Measurements from ENCODE around the gene CTNNA3. TPM values are rescaled to one million over a fixed set of nuclear protein-coding genes. Genes with fewer than 3 reads are reported as not detected.

Gene CTNNA3
- total RNA-seq, 4 donors from 2014 or later, result 0.68 to 75.2 (median 1.4) TPM

DNA sequence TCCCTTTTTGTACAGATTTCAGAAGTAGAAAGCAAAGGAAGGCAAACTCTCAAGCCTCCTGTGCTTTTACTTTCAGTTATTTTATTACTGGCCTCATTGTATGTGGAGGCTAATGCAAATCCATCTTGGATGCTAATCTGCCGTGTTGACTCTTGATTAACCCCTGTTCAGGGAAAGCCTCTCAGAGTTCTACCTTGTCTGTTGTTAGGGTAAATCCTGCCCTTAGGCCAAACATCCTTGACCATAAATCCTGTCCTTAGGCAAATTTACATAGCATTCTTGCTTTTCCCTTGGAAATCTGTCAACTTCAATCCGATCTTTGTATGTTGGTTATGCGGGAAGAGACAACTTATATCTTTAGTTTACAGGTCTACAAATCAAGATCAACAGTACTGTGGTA lies 1480.1 kb downstream of the CTNNA3 start:
- WGBS, 2 donors (ENCODE audit: low coverage in 1 of 2), result 54 to 71% methylated on average over 2 to 3 of the region's 3 CpGs
- intact Hi-C loops (cut with DNase I; ENCODE audit: low total_unique reads), result no loop called here
- TF ChIP-seq POLR2A (IDR thresholded peaks at IDR 0.05) (no peak), POLR2AphosphoS5 (IDR thresholded peaks at IDR 0.05) (no peak), EP300 (IDR thresholded peaks at IDR 0.05; ENCODE audit: low read depth) (no peak)
- TF ChIP-seq, protein P1, sequence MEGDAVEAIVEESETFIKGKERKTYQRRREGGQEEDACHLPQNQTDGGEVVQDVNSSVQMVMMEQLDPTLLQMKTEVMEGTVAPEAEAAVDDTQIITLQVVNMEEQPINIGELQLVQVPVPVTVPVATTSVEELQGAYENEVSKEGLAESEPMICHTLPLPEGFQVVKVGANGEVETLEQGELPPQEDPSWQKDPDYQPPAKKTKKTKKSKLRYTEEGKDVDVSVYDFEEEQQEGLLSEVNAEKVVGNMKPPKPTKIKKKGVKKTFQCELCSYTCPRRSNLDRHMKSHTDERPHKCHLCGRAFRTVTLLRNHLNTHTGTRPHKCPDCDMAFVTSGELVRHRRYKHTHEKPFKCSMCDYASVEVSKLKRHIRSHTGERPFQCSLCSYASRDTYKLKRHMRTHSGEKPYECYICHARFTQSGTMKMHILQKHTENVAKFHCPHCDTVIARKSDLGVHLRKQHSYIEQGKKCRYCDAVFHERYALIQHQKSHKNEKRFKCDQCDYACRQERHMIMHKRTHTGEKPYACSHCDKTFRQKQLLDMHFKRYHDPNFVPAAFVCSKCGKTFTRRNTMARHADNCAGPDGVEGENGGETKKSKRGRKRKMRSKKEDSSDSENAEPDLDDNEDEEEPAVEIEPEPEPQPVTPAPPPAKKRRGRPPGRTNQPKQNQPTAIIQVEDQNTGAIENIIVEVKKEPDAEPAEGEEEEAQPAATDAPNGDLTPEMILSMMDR (IDR thresholded peaks at IDR 0.05), result no peak

DNA sequence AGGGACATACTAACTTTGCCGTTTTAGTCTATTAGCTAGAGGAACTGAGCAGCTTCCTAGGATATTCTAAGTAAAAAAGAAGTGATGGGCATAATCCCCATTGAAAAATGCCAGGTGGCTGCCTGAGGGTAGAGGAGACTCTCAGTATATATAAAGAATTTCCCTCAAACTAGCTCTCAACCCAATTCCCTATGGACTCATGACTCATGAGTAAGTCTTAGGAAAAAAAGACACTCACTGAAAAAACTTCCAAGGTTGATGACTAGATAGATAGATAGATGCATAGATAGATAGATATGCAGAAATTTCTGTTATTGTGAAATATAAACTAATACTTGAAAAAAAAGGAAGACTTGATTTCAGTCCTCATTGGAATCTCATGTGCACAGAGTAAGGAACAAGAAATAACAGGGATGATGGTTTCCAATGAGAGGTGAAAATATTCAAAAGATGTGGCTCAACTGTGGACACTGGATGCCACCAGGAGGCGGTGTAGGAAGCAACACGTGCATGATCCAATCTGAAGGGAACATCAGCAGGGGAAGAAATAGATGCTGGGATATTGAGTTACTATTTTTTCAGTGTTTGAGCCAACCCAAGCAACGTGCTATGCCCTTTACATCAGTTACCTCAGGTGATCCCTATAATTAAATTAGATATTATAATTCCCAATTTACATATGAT lies 1481.1 kb downstream of the CTNNA3 start:
- no peak overlapping the region for H3K27ac ChIP-seq
- no peaks in the 10 kb centered on the region for H3K9me3 ChIP-seq
- intact Hi-C loops (cut with DNase I; ENCODE audit: low total_unique reads), result no loop called here
- no peak overlapping the region for H3K4me3 ChIP-seq
- H3K36me3 ChIP-seq, result no peaks in the 10 kb centered on the region
- H3K27me3 ChIP-seq, result no peaks in the 10 kb centered on the region
- in situ Hi-C loops (cut with MboI; ENCODE audit: low pct_ligation_motif_present in 1 of 4, low pct_unique_long_range_greater_than_20kb in 1 of 4, low sequenced_read_pairs in 3 of 4), result no loop called here
- no peaks in the 10 kb centered on the region for H3K4me1 ChIP-seq
- no peak for TF ChIP-seq POLR2AphosphoS5 (IDR thresholded peaks at IDR 0.05)
- TF ChIP-seq, protein P1 (IDR thresholded peaks at IDR 0.05), result no peak
- TF ChIP-seq POLR2A (IDR thresholded peaks at IDR 0.05), result no peak
- TF ChIP-seq EP300 (IDR thresholded peaks at IDR 0.05; ENCODE audit: low read depth), result no peak
- 80 to 94% methylated on average over 3 to 4 of the region's 4 CpGs for WGBS, 2 donors (ENCODE audit: low coverage in 1 of 2)
- no peak for DNase-seq

More for the DNA sequence above, 1480.1 kb downstream of the CTNNA3 start:
- DNase-seq, result no peak
- H3K36me3 ChIP-seq, result no peaks in the 10 kb centered on the region
- no peaks in the 10 kb centered on the region for H3K27me3 ChIP-seq
- H3K27ac ChIP-seq, result no peak overlapping the region
- in situ Hi-C loops (cut with MboI; ENCODE audit: low pct_ligation_motif_present in 1 of 4, low pct_unique_long_range_greater_than_20kb in 1 of 4, low sequenced_read_pairs in 3 of 4), result no loop called here
- H3K4me1 ChIP-seq, result no peaks in the 10 kb centered on the region
- H3K9me3 ChIP-seq, result no peaks in the 10 kb centered on the region
- H3K4me3 ChIP-seq, result no peak overlapping the region

DNA sequence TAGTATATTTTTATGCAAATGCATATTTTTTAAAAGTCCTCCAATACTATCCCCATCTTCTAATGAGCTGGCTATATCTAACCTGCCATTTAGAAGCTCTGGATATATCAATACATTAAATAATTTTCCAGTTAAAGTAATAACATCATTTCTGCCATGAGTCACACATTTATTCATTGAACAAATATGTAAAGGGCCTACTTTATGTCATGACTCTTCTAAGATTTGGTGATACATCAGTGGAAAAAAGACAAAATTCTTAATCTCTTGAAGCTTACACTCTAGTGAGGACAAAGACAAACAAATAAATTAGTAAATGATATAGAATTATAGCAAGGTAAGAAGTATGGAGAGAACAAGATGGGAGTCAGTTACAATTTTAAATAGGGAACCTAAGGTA lies 1487.0 kb downstream of the CTNNA3 start:
- H3K9me3 ChIP-seq, result no peaks in the 10 kb centered on the region
- H3K4me1 ChIP-seq, result no peaks in the 10 kb centered on the region
- TF ChIP-seq POLR2A (IDR thresholded peaks at IDR 0.05) (no peak), POLR2AphosphoS5 (IDR thresholded peaks at IDR 0.05) (no peak), EP300 (IDR thresholded peaks at IDR 0.05; ENCODE audit: low read depth) (no peak)
- TF ChIP-seq, protein P1 (IDR thresholded peaks at IDR 0.05), result no peak
- in situ Hi-C loops (cut with MboI; ENCODE audit: low pct_ligation_motif_present in 1 of 4, low pct_unique_long_range_greater_than_20kb in 1 of 4, low sequenced_read_pairs in 3 of 4) (no loop called here), intact Hi-C loops (cut with DNase I; ENCODE audit: low total_unique reads) (no loop called here)
- H3K4me3 ChIP-seq, result no peak overlapping the region
- DNase-seq, result no peak
- no peaks in the 10 kb centered on the region for H3K27me3 ChIP-seq
- H3K36me3 ChIP-seq, result no peaks in the 10 kb centered on the region
- no peak overlapping the region for H3K27ac ChIP-seq

DNA sequence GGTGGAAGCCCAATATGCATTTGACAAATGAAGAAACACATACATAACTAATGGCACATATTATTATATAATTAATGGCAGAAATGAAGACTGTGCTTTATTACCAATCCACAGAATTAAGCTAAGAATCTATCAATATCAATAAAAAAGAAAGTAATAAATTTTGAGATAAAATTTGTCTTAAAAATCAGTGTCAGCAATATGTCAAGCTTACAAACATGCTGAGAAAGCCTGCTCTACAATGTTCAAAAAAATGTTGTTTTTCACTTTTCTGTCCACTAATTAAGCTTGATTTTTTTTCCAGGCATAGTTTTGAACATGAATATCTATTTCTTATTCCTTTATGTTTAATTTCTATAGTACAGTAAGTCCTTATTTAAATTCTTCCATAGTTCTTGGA lies 1491.2 kb downstream of the CTNNA3 start:
- H3K36me3 ChIP-seq, result no peaks in the 10 kb centered on the region
- TF ChIP-seq, protein P1 (IDR thresholded peaks at IDR 0.05), result no peak
- no peak for TF ChIP-seq EP300 (IDR thresholded peaks at IDR 0.05; ENCODE audit: low read depth)
- no peaks in the 10 kb centered on the region for H3K4me1 ChIP-seq
- in situ Hi-C loops (cut with MboI; ENCODE audit: low pct_ligation_motif_present in 1 of 4, low pct_unique_long_range_greater_than_20kb in 1 of 4, low sequenced_read_pairs in 3 of 4), result no loop called here
- H3K4me3 ChIP-seq, result no peak overlapping the region
- no peak overlapping the region for H3K27ac ChIP-seq
- intact Hi-C loops (cut with DNase I; ENCODE audit: low total_unique reads), result no loop called here
- H3K9me3 ChIP-seq, result no peaks in the 10 kb centered on the region
- no peaks in the 10 kb centered on the region for H3K27me3 ChIP-seq
- DNase-seq, result no peak
